ENCODE measurements around the gene RHBDD1. TPM values are rescaled to one million over a fixed set of nuclear protein-coding genes. Genes with fewer than 3 reads are reported as not detected.
"Not testable (repeated sequence)": the region's sequence is repeated elsewhere in the genome, so short reads cannot be mapped to it uniquely, and the experiment has no call there.

Gene RHBDD1
- total RNA-seq, 1 experiment from 2014 or later: 74.9 TPM

DNA sequence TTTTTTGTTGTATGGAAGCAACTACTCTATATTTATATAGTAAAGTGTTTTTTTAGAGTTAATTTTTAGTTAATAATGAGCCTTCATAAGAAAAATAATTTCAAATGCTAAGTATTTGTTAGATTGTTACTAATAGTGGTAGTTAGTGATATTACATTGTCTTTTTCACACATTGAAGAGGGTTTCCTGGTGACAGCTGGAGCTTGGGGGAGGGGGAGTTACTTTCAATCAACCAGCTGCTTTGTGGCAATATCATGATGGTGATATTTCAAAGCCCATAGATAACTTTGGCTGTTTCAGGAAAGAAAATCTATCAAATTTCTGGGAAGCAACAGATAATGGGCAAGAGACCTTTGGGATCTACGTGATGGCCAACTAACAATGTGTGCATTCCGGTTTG lies 4.1 kb downstream of the RHBDD1 start:
- DNase-seq: no peak
- Histone ChIP-seq H4K20me1 (ENCODE audit: insufficient read depth, low read depth, low read length) (no peaks in the 10 kb centered on the region; the same call in 1 of the 2 replicates), H3K27ac (ENCODE audit: low read length) (peak overlapping the region; percentile 92; the same call in 1 of the 2 replicates), H3K27me3 (ENCODE audit: low read length) (no peaks in the 10 kb centered on the region), H3K79me2 (ENCODE audit: low read length) (peaks cover 28% of the 10 kb centered on the region), H3K36me3 (ENCODE audit: insufficient read depth, low read length) (peaks cover 3% of the 10 kb centered on the region; the same call in 1 of the 2 replicates), H3K4me2 (ENCODE audit: low read depth, low read length, poor library complexity, severe bottlenecking) (peak overlapping the region; percentile 87), H2AFZ (ENCODE audit: low read length) (no peak overlapping the region), H3K4me1 (ENCODE audit: low read length) (peaks cover 71% of the 10 kb centered on the region), H3K9me2 (replicated peaks; ENCODE audit: insufficient read depth, low read length) (no peaks in the 10 kb centered on the region), H3K4me3 (ENCODE audit: low read length) (no peak overlapping the region), H3K9ac (ENCODE audit: low read length) (no peak overlapping the region), H3K9me3 (ENCODE audit: low read length) (no peaks in the 10 kb centered on the region)

DNA sequence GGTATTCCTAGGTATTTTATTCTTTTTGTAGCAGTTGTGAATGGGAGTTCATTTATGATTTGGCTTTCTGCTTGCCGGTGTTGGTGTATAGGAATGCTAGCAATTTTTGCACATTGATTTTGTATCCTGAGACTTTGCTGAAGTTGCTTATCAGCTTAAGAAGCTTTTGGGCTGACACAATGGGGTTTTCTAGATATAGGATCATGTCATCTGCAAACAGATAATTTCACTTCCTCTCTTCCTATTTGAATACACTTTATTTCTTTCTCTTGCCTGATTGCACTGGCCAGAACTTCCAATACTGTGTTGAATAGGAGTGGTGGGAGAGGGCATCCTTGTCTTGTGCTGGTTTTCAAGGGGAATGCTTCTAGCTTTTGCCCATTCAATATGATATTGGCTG lies 7.1 kb downstream of the RHBDD1 start:
- DNase-seq: peak; percentile 56
- H3K27me3 ChIP-seq (ENCODE audit: low read length); H3K9me2 ChIP-seq (replicated peaks; ENCODE audit: insufficient read depth, low read length); H3K36me3 ChIP-seq (ENCODE audit: insufficient read depth, low read length); H4K20me1 ChIP-seq (ENCODE audit: insufficient read depth, low read depth, low read length); H3K9me3 ChIP-seq (ENCODE audit: low read length); H2AFZ ChIP-seq (ENCODE audit: low read length); H3K9ac ChIP-seq (ENCODE audit: low read length): not testable (repeated sequence)
- Histone ChIP-seq H3K4me3 (ENCODE audit: low read length) (peak overlapping the region; percentile 39), H3K4me1 (ENCODE audit: low read length) (peaks cover 79% of the 10 kb centered on the region), H3K4me2 (ENCODE audit: low read depth, low read length, poor library complexity, severe bottlenecking) (peak overlapping the region; percentile 48), H3K27ac (ENCODE audit: low read length) (peak overlapping the region; percentile 68), H3K79me2 (ENCODE audit: low read length) (peaks cover 22% of the 10 kb centered on the region)

- no peak for DNase-seq
- Histone ChIP-seq H3K79me2 (ENCODE audit: low read length) (peaks cover 18% of the 10 kb centered on the region), H4K20me1 (ENCODE audit: insufficient read depth, low read depth, low read length) (no peaks in the 10 kb centered on the region; the same call in 1 of the 2 replicates), H3K4me2 (ENCODE audit: low read depth, low read length, poor library complexity, severe bottlenecking) (peak overlapping the region; percentile 46), H3K9me2 (replicated peaks; ENCODE audit: insufficient read depth, low read length) (no peaks in the 10 kb centered on the region), H3K9me3 (ENCODE audit: low read length) (no peaks in the 10 kb centered on the region), H3K4me1 (ENCODE audit: low read length) (peaks cover 57% of the 10 kb centered on the region), H3K27me3 (ENCODE audit: low read length) (no peaks in the 10 kb centered on the region), H3K27ac (ENCODE audit: low read length) (no peak overlapping the region), H3K36me3 (ENCODE audit: insufficient read depth, low read length) (no peaks in the 10 kb centered on the region; the same call in 1 of the 2 replicates), H3K9ac (ENCODE audit: low read length) (peak overlapping the region; percentile 30; the same call in 1 of the 2 replicates), H3K4me3 (ENCODE audit: low read length) (0 out of 2 replicates have a peak overlapping the region, but pooled peaks have one; percentile 10), H2AFZ (ENCODE audit: low read length) (no peak overlapping the region)
Observed at GRCh38 chr2:226845386-226846116, 9.7 kb downstream of the RHBDD1 start.

GRCh38 chr2:226847090-226847489 lies 11.2 kb downstream of the RHBDD1 start:
- DNase-seq: no peak

DNA sequence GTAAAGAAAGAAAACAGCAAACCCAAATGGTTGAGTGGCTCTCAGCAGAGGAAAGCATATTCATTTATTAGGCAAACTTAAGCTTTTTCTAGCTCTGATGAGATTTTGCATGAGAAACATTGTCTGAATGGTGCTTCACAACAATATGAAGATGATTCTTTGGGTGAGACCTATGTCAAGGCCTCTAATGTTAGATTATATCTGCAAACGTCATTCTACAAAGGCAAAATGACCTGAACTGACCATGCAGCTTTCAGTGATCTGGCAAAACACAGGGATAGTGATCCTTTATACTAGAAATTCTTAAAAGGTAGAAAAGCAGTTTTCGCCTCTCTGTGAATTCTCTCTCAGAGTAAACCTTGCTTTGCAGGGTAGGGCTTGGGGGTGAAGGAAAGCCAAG lies 11.7 kb downstream of the RHBDD1 start:
- Histone ChIP-seq H4K20me1 (ENCODE audit: insufficient read depth, low read depth, low read length) (no peaks in the 10 kb centered on the region; the same call in 1 of the 2 replicates), H3K9me2 (replicated peaks; ENCODE audit: insufficient read depth, low read length) (no peaks in the 10 kb centered on the region), H3K27me3 (ENCODE audit: low read length) (no peaks in the 10 kb centered on the region), H3K9me3 (ENCODE audit: low read length) (no peaks in the 10 kb centered on the region), H3K79me2 (ENCODE audit: low read length) (peaks cover 18% of the 10 kb centered on the region), H3K4me3 (ENCODE audit: low read length) (no peak overlapping the region), H2AFZ (ENCODE audit: low read length) (no peak overlapping the region), H3K36me3 (ENCODE audit: insufficient read depth, low read length) (no peaks in the 10 kb centered on the region; the same call in 1 of the 2 replicates), H3K27ac (ENCODE audit: low read length) (no peak overlapping the region), H3K4me2 (ENCODE audit: low read depth, low read length, poor library complexity, severe bottlenecking) (no peak overlapping the region), H3K9ac (ENCODE audit: low read length) (no peak overlapping the region), H3K4me1 (ENCODE audit: low read length) (peaks cover 52% of the 10 kb centered on the region)
- DNase-seq: no peak

More at GRCh38 chr2:226847090-226847489, 11.2 kb downstream of the RHBDD1 start:
- Histone ChIP-seq H3K9ac (ENCODE audit: low read length) (no peak overlapping the region), H3K79me2 (ENCODE audit: low read length) (peaks cover 18% of the 10 kb centered on the region), H3K4me3 (ENCODE audit: low read length) (no peak overlapping the region), H3K27ac (ENCODE audit: low read length) (no peak overlapping the region), H3K4me1 (ENCODE audit: low read length) (peaks cover 56% of the 10 kb centered on the region), H3K9me3 (ENCODE audit: low read length) (no peaks in the 10 kb centered on the region), H3K4me2 (ENCODE audit: low read depth, low read length, poor library complexity, severe bottlenecking) (no peak overlapping the region), H2AFZ (ENCODE audit: low read length) (no peak overlapping the region), H3K9me2 (replicated peaks; ENCODE audit: insufficient read depth, low read length) (no peaks in the 10 kb centered on the region), H4K20me1 (ENCODE audit: insufficient read depth, low read depth, low read length) (no peaks in the 10 kb centered on the region; the same call in 1 of the 2 replicates), H3K36me3 (ENCODE audit: insufficient read depth, low read length) (no peaks in the 10 kb centered on the region; the same call in 1 of the 2 replicates), H3K27me3 (ENCODE audit: low read length) (no peaks in the 10 kb centered on the region)

GRCh38 chr2:226849349-226849748 lies 13.5 kb downstream of the RHBDD1 start:
- DNase-seq: no peak
- H2AFZ ChIP-seq (ENCODE audit: low read length): no peak overlapping the region
- H3K9ac ChIP-seq (ENCODE audit: low read length): no peak overlapping the region
- no peak overlapping the region for H3K4me2 ChIP-seq (ENCODE audit: low read depth, low read length, poor library complexity, severe bottlenecking)
- peaks cover 34% of the 10 kb centered on the region for H3K4me1 ChIP-seq (ENCODE audit: low read length)
- H3K79me2 ChIP-seq (ENCODE audit: low read length): peaks cover 8% of the 10 kb centered on the region; the same call in 1 of the 2 replicates
- no peaks in the 10 kb centered on the region for H3K27me3 ChIP-seq (ENCODE audit: low read length)
- H3K4me3 ChIP-seq (ENCODE audit: low read length): no peak overlapping the region
- no peak overlapping the region for H3K27ac ChIP-seq (ENCODE audit: low read length)
- no peaks in the 10 kb centered on the region for H3K36me3 ChIP-seq (ENCODE audit: insufficient read depth, low read length)
- H4K20me1 ChIP-seq (ENCODE audit: insufficient read depth, low read depth, low read length): no peaks in the 10 kb centered on the region; the same call in 1 of the 2 replicates
- no peaks in the 10 kb centered on the region for H3K9me2 ChIP-seq (replicated peaks; ENCODE audit: insufficient read depth, low read length)
- no peaks in the 10 kb centered on the region for H3K9me3 ChIP-seq (ENCODE audit: low read length)

- no peak for DNase-seq
- Histone ChIP-seq H3K79me2 (ENCODE audit: low read length) (peaks cover 6% of the 10 kb centered on the region; the same call in 1 of the 2 replicates), H3K27me3 (ENCODE audit: low read length) (no peaks in the 10 kb centered on the region), H3K9me2 (replicated peaks; ENCODE audit: insufficient read depth, low read length) (no peaks in the 10 kb centered on the region), H3K4me1 (ENCODE audit: low read length) (peaks cover 27% of the 10 kb centered on the region), H3K27ac (ENCODE audit: low read length) (no peak overlapping the region), H4K20me1 (ENCODE audit: insufficient read depth, low read depth, low read length) (no peaks in the 10 kb centered on the region), H2AFZ (ENCODE audit: low read length) (no peak overlapping the region), H3K9ac (ENCODE audit: low read length) (no peak overlapping the region), H3K9me3 (ENCODE audit: low read length) (no peaks in the 10 kb centered on the region), H3K4me2 (ENCODE audit: low read depth, low read length, poor library complexity, severe bottlenecking) (no peak overlapping the region), H3K36me3 (ENCODE audit: insufficient read depth, low read length) (no peaks in the 10 kb centered on the region), H3K4me3 (ENCODE audit: low read length) (no peak overlapping the region)
Observed at GRCh38 chr2:226850024-226850423, 14.2 kb downstream of the RHBDD1 start.

DNA sequence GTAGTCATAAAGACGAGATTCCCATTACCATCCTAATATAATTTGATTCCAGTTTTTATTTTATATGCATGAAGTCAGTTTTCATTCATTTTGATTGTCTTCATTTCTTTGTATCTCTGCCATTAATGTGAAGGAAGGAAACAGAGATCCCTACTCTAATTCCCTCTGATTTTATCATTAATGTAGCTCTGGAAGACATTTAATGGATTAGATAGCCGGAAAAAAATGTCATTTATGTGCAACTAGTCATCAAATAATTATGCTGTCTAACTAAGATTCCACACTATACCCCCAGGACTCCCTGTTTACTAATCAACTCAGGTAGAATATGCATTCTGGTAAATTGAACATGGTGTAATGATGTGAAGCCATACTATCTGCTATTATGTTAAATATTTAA lies 19.9 kb downstream of the RHBDD1 start:
- Histone ChIP-seq H3K27me3 (ENCODE audit: low read length) (no peaks in the 10 kb centered on the region), H3K4me1 (ENCODE audit: low read length) (0 out of 2 replicates have a peak, but pooled peaks cover 4% of the 10 kb centered on the region), H3K9ac (ENCODE audit: low read length) (no peak overlapping the region), H2AFZ (ENCODE audit: low read length) (no peak overlapping the region), H4K20me1 (ENCODE audit: insufficient read depth, low read depth, low read length) (no peaks in the 10 kb centered on the region), H3K4me3 (ENCODE audit: low read length) (no peak overlapping the region), H3K9me3 (ENCODE audit: low read length) (no peaks in the 10 kb centered on the region), H3K36me3 (ENCODE audit: insufficient read depth, low read length) (no peaks in the 10 kb centered on the region), H3K4me2 (ENCODE audit: low read depth, low read length, poor library complexity, severe bottlenecking) (no peak overlapping the region), H3K79me2 (ENCODE audit: low read length) (0 out of 2 replicates have a peak, but pooled peaks cover 2% of the 10 kb centered on the region), H3K9me2 (replicated peaks; ENCODE audit: insufficient read depth, low read length) (no peaks in the 10 kb centered on the region), H3K27ac (ENCODE audit: low read length) (no peak overlapping the region)
- no peak for DNase-seq
